Measurements from ENCODE around the gene PLTP.

DNA sequence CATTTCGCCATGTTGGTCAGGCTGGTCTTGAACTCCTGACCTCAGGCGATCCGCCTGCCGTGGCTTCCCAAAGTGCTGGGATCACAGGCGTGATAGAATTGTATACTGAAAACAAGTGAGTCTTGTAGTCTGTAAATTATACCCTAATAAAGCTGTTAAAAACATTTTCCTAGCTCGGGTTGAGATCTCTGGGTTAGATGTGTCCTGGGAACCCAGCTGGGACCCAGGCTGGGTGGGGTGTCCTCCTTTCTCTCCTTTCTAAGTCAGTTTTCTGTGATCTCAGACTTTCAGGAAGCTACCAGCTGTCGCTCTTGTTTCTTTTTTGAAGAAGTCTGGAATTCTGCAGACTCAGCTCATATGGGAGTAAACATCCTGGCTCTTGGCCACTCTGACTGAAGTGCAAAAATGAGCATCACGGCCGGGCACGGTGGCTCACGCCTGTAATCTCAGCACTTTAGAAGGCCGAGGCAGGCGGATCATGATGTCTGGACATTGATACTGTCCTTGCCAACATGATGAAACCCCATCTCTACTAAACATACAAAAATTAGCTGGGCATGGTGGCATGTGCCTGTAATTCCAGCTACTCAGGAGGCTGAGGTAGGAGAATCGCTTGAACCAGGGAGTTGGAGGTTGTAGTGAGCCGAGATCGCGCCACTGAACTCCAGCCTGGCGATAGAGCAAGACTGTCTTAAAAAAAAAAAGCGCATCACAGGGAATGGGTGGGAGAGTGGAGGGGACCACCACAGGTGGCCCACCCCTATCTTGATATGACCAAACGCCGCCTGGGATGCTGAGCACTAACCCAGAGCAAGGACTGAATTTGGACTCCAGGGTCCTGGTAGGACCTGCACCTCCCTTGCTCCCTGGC lies 12.7 kb upstream of the PLTP start:
- no peak for TF ChIP-seq POLR2A (IDR thresholded peaks at IDR 0.05)
- TF ChIP-seq, protein P1, sequence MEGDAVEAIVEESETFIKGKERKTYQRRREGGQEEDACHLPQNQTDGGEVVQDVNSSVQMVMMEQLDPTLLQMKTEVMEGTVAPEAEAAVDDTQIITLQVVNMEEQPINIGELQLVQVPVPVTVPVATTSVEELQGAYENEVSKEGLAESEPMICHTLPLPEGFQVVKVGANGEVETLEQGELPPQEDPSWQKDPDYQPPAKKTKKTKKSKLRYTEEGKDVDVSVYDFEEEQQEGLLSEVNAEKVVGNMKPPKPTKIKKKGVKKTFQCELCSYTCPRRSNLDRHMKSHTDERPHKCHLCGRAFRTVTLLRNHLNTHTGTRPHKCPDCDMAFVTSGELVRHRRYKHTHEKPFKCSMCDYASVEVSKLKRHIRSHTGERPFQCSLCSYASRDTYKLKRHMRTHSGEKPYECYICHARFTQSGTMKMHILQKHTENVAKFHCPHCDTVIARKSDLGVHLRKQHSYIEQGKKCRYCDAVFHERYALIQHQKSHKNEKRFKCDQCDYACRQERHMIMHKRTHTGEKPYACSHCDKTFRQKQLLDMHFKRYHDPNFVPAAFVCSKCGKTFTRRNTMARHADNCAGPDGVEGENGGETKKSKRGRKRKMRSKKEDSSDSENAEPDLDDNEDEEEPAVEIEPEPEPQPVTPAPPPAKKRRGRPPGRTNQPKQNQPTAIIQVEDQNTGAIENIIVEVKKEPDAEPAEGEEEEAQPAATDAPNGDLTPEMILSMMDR (IDR thresholded peaks at IDR 0.05): no peak
